K562 (cell line): Measurements from ENCODE around the gene RBM7. TPM values are rescaled to one million over a fixed set of nuclear protein-coding genes. Genes with fewer than 3 reads are reported as not detected.

Experiments
- BRD9 ChIP-seq: fragments of 450-650 bp; IDR thresholded peaks from 2 replicates; pipeline ENCODE4 v1.6.1; 2018; ENCODE audit warnings: low read depth; ENCODE audit not compliant: partially characterized antibody
- CBX1 ChIP-seq: sonication (generic); IDR thresholded peaks from 2 replicates; pipeline ENCODE4 v1.6.1; 2016; ENCODE audit warnings: antibody characterized with exemption, low read depth, mild to moderate bottlenecking
- CCNT2 ChIP-seq: IDR thresholded peaks from 2 replicates; pipeline ENCODE4 v1.6.1; 2011; ENCODE audit warnings: borderline replicate concordance, low read depth, mild to moderate bottlenecking, moderate library complexity, mixed read lengths, low read length; ENCODE audit not compliant: insufficient read length; ENCODE audit errors: extremely low read depth
- FIP1L1 ChIP-seq: fragments of 200-400 bp; formaldehyde crosslinking; IDR thresholded peaks from 2 replicates; pipeline ENCODE4 v1.6.1; 2018; ENCODE audit warnings: mild to moderate bottlenecking, low read depth, low read length; ENCODE audit not compliant: poor library complexity, severe bottlenecking
- HDGF ChIP-seq: fragments of 450-650 bp; IDR thresholded peaks from 2 replicates; pipeline ENCODE4 v1.6.1; 2016
- LCOR ChIP-seq: sonication (generic); formaldehyde crosslinking; IDR thresholded peaks from 2 replicates; pipeline ENCODE4 v1.8.0; 2022; ENCODE audit warnings: mild to moderate bottlenecking, missing genetic modification reagents
- NFIC ChIP-seq: fragments of 450-650 bp; IDR thresholded peaks from 2 replicates; pipeline ENCODE4 v1.6.1; 2017; ENCODE audit warnings: mild to moderate bottlenecking, inconsistent platforms
- NR4A1 ChIP-seq, 2 experiments: fragments of 250-450 bp in 1 of 2; fragments of 450-650 bp in 1 of 2; sonication (Bioruptor Pico) in 1 of 2; IDR thresholded peaks; 2 replicates each; pipeline versions ENCODE4 v1.4.0 to v1.6.1; 2016 to 2020; ENCODE audit warnings: mild to moderate bottlenecking in 2 of 2, missing compliant biosample characterization in 1 of 2, missing genetic modification characterization in 1 of 2, moderate library complexity in 1 of 2
- RBBP5 ChIP-seq: fragments of 200-600 bp; sonication (generic); IDR thresholded peaks from 2 replicates; pipeline ENCODE4 v1.6.1; 2012; ENCODE audit warnings: borderline replicate concordance, mild to moderate bottlenecking, low read length, control low read depth, inconsistent platforms; ENCODE audit not compliant: insufficient read depth, poor library complexity, severe bottlenecking
- RBM15 ChIP-seq: fragments of 200-400 bp; formaldehyde crosslinking; IDR thresholded peaks from 2 replicates; pipeline ENCODE4 v1.6.1; 2018; ENCODE audit warnings: mild to moderate bottlenecking, low read length, moderate library complexity; ENCODE audit not compliant: insufficient read depth
- RUNX1 ChIP-seq: sonication (generic); IDR thresholded peaks from 2 replicates; pipeline ENCODE4 v1.6.1; 2016; ENCODE audit warnings: antibody characterized with exemption, low read depth
- SOX6 ChIP-seq: fragments of 450-650 bp; IDR thresholded peaks from 2 replicates; pipeline ENCODE4 v1.6.1; 2014; ENCODE audit warnings: mild to moderate bottlenecking
- TCF7 ChIP-seq: sonication (generic); IDR thresholded peaks from 2 replicates; pipeline ENCODE4 v1.6.1; 2016; ENCODE audit warnings: antibody characterized with exemption, borderline replicate concordance
- XRCC5 ChIP-seq: fragments of 200-400 bp; formaldehyde crosslinking; IDR thresholded peaks from 2 replicates; pipeline ENCODE4 v1.6.1; 2017; ENCODE audit warnings: low read depth, mild to moderate bottlenecking, low read length
- ZBTB17 ChIP-seq: fragments of 450-650 bp; formaldehyde crosslinking; IDR thresholded peaks from 2 replicates; pipeline ENCODE4 v1.4.0; 2020; ENCODE audit warnings: mild to moderate bottlenecking
- ZNF24 ChIP-seq: fragments of 450-650 bp; IDR thresholded peaks from 2 replicates; pipeline ENCODE4 v1.6.1; 2016
- polyA plus RNA-seq, 8 experiments: library from polyadenylated mRNA; depleted of rRNA in 4 of 8; stranded (reverse) in 5 of 8; unstranded in 3 of 8; fragments of >200 nt; fragmentation: Nextera tagmentation in 2 of 8; fragmentation: Illumina TruSeq in 1 of 8; extraction: Ambion mirVana in 2 of 8; extraction: Trizol in 1 of 8; gene quantifications; 2 replicates each; pipeline versions ENCODE4 v1.2.1 to v1.2.3, GENCODE V29; 2011 to 2014; ENCODE audit warnings: inconsistent platforms in 1 of 8, missing spikeins in 1 of 8
- total RNA-seq, 7 experiments: library from RNA; depleted of rRNA in 6 of 7; stranded (reverse); fragments of >200 nt in 6 of 7; fragmentation: Illumina TruSeq in 2 of 7; extraction: Trizol in 2 of 7; gene quantifications; 2 replicates each; pipeline versions ENCODE4 v1.2.1 to v1.2.3, GENCODE V29; 2011 to 2021; ENCODE audit warnings: low replicate concordance in 1 of 7
- TF ChIP-seq, protein P1 (sequence below): fragments of 250-450 bp; sonication (Bioruptor Pico); IDR thresholded peaks from 2 replicates; pipeline ENCODE4 v1.4.0; 2020; ENCODE audit warnings: mild to moderate bottlenecking, moderate library complexity
- TF ChIP-seq, protein P2 (sequence below): fragments of 450-650 bp; IDR thresholded peaks from one replicate; pipeline ENCODE4 v1.6.1; 2018; ENCODE audit warnings: mild to moderate bottlenecking, moderate library complexity; ENCODE audit not compliant: partially characterized antibody
- TF ChIP-seq, protein P3 (sequence below): fragments of 450-650 bp; formaldehyde crosslinking; conservative IDR thresholded peaks from 2 replicates; pipeline ENCODE4 v1.4.0; 2022; ENCODE audit warnings: mild to moderate bottlenecking, missing genetic modification characterization
- TF ChIP-seq, protein P4 (sequence below): sonication (generic); formaldehyde crosslinking; IDR thresholded peaks from 2 replicates; pipeline ENCODE4 v1.8.0; 2023; ENCODE audit warnings: mild to moderate bottlenecking, missing genetic modification reagents

RBM7 gene
- total and polyA plus RNA-seq, 9 of the 15 experiments (the other 6 are each of a cell fraction or from before 2014, with no cell fraction given) = 26.0 to 76.8 (median 49.6) TPM

DNA sequence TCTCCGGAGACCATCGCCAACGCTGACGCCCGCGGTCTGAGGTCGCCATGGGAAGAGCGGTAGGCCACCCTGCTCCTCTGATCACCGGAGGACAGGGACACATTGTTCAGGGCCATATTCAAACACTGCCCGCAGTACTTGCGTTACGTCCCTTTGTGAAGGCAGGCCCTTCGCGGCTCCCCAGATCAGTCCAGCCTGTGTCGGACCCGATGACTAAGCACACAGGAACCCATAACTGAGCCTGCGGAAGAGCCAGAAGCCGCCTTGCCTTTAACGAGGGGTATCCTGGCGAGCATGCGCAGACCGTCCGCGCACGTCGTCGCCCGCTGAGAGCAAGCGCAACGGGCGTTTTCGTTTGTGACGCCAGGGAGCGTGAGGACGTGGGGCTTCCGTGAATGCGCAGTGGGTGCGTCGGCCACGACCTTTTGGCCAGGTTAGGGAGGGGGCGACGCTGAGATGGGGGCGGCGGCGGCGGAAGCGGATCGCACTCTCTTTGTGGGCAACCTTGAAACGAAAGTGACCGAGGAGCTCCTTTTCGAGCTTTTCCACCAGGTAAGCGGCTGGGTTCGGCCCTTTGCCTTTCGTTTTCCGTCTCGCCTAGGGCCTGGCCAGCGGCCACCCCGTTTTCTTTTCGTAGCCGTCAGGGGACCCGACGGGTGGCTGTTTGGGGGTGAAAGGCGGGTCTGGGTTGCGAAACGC is at the start of gene RBM7, which contains the start of gene C11orf71 (continued):
- TF ChIP-seq, protein P1, sequence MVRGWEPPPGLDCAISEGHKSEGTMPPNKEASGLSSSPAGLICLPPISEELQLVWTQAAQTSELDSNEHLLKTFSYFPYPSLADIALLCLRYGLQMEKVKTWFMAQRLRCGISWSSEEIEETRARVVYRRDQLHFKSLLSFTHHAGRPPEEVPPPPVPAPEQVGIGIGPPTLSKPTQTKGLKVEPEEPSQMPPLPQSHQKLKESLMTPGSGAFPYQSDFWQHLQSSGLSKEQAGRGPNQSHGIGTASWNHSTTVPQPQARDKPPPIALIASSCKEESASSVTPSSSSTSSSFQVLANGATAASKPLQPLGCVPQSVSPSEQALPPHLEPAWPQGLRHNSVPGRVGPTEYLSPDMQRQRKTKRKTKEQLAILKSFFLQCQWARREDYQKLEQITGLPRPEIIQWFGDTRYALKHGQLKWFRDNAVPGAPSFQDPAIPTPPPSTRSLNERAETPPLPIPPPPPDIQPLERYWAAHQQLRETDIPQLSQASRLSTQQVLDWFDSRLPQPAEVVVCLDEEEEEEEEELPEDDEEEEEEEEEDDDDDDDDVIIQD (CRISPR knock-in tag) = no peak
- TF ChIP-seq RBBP5 (peak; percentile 58), BRD9 (no peak), HDGF (no peak), ZNF24 (0 out of 2 replicates have a peak, but pooled peaks have one; percentile 28), NR4A1 (CRISPR knock-in tag; IDR thresholded peaks at IDR 0.05) (peak; percentile 90), NR4A1 (tag; IDR thresholded peaks at IDR 0.05) (no peak), FIP1L1 (peak; percentile 75), CCNT2 (peak; percentile 27), XRCC5 (peak; percentile 79; the same call in 1 of the 2 replicates), RBM15 (no peak), ZBTB17 (peak; percentile 72), NFIC (peak; percentile 92), CBX1 (peak; percentile 46; the same call in 1 of the 2 replicates), TCF7 (no peak), RUNX1 (peak; percentile 46; the same call in 1 of the 2 replicates), LCOR (CRISPR knock-in tag) (peak; percentile 85; the same call in 1 of the 2 replicates), SOX6 (peak; percentile 36)
- TF ChIP-seq, protein P2, sequence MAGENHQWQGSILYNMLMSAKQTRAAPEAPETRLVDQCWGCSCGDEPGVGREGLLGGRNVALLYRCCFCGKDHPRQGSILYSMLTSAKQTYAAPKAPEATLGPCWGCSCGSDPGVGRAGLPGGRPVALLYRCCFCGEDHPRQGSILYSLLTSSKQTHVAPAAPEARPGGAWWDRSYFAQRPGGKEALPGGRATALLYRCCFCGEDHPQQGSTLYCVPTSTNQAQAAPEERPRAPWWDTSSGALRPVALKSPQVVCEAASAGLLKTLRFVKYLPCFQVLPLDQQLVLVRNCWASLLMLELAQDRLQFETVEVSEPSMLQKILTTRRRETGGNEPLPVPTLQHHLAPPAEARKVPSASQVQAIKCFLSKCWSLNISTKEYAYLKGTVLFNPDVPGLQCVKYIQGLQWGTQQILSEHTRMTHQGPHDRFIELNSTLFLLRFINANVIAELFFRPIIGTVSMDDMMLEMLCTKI = no peak
- TF ChIP-seq, protein P3, sequence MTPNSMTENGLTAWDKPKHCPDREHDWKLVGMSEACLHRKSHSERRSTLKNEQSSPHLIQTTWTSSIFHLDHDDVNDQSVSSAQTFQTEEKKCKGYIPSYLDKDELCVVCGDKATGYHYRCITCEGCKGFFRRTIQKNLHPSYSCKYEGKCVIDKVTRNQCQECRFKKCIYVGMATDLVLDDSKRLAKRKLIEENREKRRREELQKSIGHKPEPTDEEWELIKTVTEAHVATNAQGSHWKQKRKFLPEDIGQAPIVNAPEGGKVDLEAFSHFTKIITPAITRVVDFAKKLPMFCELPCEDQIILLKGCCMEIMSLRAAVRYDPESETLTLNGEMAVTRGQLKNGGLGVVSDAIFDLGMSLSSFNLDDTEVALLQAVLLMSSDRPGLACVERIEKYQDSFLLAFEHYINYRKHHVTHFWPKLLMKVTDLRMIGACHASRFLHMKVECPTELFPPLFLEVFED (CRISPR knock-in tag) = no peak
- TF ChIP-seq, protein P4, sequence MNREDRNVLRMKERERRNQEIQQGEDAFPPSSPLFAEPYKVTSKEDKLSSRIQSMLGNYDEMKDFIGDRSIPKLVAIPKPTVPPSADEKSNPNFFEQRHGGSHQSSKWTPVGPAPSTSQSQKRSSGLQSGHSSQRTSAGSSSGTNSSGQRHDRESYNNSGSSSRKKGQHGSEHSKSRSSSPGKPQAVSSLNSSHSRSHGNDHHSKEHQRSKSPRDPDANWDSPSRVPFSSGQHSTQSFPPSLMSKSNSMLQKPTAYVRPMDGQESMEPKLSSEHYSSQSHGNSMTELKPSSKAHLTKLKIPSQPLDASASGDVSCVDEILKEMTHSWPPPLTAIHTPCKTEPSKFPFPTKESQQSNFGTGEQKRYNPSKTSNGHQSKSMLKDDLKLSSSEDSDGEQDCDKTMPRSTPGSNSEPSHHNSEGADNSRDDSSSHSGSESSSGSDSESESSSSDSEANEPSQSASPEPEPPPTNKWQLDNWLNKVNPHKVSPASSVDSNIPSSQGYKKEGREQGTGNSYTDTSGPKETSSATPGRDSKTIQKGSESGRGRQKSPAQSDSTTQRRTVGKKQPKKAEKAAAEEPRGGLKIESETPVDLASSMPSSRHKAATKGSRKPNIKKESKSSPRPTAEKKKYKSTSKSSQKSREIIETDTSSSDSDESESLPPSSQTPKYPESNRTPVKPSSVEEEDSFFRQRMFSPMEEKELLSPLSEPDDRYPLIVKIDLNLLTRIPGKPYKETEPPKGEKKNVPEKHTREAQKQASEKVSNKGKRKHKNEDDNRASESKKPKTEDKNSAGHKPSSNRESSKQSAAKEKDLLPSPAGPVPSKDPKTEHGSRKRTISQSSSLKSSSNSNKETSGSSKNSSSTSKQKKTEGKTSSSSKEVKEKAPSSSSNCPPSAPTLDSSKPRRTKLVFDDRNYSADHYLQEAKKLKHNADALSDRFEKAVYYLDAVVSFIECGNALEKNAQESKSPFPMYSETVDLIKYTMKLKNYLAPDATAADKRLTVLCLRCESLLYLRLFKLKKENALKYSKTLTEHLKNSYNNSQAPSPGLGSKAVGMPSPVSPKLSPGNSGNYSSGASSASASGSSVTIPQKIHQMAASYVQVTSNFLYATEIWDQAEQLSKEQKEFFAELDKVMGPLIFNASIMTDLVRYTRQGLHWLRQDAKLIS (CRISPR knock-in tag) = peak; percentile 81; the same call in 1 of the 2 replicates
